GM19324 (cell line): ENCODE measurements around the gene PGAP2.
"Not testable (repeated sequence)": the region's sequence is repeated elsewhere in the genome, so short reads cannot be mapped to it uniquely, and the experiment has no call there.

Source experiments
- ATAC-seq: cut with Tn5 transposase; IDR thresholded peaks from one replicate; pipeline ENCODE4 v1.9.1; 2021; ENCODE audit warnings: mild to moderate bottlenecking, moderate library complexity; ENCODE audit not compliant: unreplicated experiment, low FRiP score

The PGAP2 gene

DNA sequence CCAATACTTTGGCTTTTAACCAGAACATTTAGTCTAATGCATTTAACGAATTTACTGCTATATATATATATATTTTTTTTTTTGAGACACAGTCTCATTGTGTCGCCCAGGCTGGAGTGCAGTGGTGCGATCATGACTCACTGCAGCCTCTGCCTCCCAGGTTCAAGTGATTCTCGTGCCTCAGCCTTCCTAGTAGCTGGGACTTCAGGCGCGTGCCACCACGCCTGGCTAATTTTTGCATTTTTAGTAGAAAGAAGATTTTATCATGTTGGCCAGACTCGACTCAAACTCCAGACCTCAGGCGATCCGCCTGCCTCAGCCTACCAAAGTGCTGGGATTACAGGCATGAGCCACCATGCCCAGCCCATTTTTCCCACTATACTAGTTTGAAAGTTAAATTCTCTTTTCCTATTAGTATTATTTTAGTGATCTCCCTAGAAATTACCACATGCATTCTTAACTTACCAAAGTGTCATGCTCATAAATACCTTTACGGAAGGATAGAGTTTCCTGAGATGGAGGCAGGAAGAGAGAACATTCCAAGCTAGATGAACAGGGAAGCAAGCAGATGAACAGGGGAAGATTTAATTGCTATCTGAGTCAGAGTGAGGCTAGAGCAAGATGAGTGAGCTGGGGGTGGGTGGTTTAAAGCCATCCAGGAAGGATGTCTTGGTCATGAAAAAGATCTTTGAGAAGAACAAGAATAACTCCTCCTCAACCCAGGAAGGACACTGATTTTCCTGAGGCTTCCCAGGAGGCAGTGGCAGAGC, 4.4 kb upstream of the PGAP2 start:
- ATAC-seq, result no peak

DNA sequence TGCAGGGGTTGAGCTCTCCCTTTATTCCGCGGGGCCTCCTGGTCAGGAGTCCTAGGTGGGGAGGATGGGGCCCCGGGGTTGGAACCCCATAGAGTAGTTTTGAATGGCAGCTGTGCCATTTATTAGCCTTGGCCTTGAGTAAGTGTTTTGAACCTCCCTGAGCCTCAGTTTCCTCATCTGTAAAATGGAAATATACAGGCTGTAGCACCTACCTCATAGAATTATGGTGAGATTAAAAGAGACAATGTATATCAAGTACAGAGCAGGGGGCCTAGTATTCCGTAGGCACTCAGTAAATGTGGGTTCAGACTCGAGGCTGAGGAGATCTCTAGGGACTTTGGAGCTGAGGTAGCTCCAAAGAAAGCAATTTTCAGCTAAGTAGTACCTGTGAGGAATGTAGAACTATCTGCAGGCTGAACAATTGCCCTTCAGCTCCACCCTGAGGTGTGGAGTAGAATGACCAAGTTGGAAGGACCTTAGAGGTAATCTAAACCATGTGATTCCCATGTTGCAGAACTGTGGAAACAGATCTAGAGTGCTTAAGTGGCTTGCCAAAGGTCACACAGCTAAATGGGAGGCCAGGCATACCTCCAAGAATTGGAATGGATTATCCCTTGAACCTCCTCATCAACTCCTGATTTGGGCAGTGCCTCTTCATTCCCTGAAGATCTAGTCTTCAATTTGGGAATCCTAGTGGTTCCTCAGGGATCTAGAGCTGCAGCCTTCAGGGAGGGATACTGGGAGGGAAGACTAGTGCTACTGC, 682 bp downstream of the PGAP2 start:
- ATAC-seq, result peak; percentile 53

GRCh38 chr11:3809624-3809928, 1.2 kb downstream of the PGAP2 start:
- ATAC-seq, result no peak

DNA sequence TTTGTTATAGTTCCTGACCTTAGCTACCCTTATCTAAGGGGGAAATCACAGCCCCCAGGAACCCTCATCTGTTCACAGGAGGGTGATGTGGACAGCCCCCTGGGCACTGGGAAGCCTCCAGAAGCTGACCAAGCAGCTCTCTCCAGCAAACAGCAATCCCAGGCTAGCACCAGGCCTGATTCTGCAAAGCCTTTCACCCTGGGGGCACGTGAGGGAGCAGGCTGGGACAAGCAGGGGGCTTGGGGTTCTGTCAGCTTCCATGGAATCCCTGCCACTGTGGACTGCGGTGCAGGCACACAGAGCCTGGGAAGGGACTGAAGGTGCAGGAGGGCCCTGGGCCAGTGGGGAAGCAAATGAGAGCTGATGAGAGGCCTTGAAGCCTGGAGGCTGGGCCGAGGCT, 2.1 kb downstream of the PGAP2 start:
- ATAC-seq, result no peak

- no peak for ATAC-seq
These were observed 2.6 kb downstream of the PGAP2 start for GRCh38 chr11:3810951-3811350.

DNA sequence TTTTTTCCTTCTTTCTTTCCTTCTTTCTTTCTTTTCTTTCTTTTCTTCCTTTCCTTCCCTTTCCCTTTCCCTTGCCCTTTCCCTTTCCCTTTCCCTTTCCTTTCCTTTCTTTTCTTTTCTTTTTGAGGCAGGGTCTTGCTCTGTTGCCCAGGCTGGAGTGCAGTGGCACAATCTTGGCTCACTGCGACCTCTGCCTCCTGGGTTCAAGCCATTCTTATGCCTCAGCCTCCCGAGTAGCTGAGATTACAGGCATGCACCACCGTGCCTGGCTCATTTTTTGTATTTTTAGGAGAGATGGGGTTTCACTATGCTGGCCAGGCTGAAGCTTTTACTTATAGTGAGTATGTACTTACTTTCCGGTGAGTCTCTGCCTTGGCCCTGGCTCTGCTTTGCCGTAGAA, 6.5 kb downstream of the PGAP2 start:
- ATAC-seq, result not testable (repeated sequence)

DNA sequence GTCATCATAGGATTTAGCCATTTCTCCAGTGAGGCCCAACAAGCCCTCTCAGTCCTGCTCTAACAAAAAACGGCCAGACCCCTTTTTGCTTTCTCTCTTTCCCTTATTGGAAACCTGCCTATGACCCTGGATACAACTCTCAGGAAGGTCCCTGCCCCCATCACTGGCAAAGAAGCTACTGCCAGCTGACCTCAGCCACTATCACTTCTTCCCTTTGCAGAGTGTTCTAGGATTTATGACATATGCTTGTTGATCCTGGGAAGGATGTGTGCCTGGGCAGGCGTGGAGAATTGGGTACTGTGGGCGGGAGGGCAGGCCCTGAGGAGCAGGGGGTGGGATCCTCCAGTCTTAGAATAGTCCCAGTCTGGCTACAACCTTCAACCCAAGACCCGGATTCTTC, 7.5 kb downstream of the PGAP2 start:
- no peak for ATAC-seq

DNA sequence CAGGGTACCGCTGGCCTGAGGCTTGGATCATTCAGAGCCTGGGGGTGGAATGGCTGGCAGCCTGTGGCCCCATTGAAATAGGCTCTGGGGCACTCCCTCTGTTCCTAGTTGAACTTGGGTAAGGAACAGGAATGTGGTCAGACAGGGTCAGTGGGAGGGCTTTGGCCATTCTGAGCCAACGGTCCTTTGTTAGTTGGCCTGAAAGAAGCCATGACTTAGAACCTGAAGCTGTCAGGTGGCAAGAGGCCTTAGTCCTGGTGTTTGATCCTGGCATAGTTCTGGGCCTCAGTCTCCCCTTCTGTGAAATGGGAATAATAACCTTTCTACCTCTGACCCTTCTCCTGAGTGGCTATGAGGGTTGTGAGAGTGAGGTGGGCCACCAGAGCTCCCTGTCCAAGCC, 8.3 kb downstream of the PGAP2 start:
- ATAC-seq, result no peak

DNA sequence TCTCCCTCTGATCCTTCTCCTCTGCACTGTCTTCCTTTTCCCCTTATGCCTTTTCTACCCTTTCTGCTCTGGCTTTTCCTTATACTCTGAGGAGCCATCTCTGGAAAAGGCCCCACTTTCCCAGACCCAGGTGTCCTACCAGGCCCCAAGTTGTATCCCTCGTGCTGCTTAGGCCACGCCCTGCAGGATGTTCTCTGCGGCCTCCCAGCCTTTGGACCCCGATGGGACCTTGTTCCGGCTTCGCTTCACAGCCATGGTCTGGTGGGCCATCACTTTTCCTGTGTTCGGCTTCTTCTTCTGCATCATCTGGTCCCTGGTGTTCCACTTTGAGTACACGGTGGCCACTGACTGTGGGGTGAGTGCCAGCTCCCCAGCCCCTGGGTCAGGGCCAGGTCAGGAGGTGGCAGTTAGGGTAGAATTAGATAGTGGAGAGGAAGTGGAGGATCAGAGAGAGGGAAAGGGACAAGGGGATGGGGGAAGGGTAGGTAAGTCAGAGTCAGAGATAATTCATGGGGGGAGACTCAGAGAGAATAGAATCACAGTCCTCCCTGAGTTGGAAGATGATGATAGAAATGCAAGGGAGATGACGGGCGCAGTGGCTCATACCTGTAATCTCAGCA, 8.9 kb downstream of the PGAP2 start:
- no peak for ATAC-seq

DNA sequence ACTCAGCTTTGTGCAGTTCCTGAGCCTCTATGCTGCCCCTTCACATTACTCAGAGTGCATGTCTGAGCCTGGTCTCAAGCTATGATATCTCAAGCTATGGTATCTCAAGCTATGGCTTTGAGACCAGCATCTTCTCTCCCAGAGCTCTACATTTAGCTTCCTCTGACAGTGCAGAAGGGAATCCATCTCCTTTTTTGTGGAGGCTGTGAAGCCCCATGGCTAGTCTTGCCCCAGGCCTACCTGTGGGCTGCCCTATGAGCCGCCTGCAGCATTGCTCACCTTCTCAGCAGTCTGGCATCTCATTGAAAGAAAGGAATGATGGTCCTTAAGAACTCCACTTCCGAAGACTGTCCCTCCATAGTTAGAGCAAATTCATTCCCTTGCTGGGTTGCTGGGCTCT, 12.6 kb downstream of the PGAP2 start:
- no peak for ATAC-seq

DNA sequence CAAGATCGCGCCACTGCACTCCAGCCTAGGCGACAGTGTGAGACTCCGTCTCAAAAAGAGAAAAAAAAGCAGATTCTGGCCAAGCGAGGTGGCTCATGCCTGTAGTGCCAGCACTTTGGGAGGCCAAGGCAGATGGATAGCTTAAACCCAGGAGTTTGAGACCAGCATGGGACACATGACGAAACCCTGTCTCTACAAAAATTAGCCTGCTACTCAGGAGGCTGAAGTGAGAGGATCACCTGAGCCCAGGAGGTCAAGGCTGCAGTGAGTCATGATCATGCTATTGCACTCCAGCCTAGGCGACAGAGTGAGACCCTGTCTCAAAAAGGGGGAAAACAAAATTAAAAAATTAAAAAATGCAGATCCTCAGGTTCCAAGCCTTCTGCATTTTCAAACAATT, 14.0 kb downstream of the PGAP2 start:
- ATAC-seq, result no peak

DNA sequence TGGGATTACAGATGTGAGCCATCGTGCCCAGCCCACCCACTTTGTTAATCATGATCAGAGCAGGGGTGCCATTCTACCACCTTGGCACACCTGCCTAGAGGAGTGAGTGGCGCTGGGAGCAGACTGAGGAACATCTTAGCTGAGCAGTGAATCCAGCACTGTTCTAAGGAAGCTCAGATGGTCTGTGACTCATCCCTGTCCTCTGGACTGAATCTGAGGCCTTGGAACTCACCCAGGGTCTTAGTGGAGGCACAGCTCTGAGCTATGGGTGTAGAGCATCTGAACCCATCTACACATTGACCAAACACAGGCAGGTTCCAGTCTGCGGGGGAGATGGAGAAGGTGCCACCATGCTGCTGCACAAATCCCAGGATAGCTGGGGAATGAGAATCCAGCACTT, 14.9 kb downstream of the PGAP2 start:
- no peak for ATAC-seq

DNA sequence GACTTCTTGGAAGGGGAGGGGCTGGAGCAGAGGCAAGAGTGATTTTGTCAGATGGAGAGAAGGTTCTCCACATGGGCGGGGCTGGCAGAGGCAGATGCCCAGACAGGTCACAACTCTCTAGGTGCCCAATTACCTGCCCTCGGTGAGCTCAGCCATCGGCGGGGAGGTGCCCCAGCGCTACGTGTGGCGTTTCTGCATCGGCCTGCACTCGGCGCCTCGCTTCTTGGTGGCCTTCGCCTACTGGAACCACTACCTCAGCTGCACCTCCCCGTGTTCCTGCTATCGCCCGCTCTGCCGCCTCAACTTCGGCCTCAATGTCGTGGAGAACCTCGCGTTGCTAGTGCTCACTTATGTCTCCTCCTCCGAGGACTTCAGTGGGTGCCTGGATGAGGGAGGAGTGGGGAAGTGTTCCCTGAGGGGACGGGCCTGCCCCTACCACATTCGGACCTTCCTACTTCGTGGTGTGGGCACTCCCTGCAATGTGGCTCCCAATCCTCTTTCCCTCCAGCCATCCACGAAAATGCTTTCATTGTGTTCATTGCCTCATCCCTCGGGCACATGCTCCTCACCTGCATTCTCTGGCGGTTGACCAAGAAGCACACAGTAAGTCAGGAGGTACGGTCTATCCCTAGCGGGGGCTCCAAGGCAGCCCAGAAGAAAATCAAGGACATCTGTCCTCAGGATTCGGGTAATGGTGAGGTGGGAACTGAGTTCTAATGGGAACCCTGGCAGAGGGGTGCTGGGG, 15.6 kb downstream of the PGAP2 start:
- ATAC-seq, result no peak

DNA sequence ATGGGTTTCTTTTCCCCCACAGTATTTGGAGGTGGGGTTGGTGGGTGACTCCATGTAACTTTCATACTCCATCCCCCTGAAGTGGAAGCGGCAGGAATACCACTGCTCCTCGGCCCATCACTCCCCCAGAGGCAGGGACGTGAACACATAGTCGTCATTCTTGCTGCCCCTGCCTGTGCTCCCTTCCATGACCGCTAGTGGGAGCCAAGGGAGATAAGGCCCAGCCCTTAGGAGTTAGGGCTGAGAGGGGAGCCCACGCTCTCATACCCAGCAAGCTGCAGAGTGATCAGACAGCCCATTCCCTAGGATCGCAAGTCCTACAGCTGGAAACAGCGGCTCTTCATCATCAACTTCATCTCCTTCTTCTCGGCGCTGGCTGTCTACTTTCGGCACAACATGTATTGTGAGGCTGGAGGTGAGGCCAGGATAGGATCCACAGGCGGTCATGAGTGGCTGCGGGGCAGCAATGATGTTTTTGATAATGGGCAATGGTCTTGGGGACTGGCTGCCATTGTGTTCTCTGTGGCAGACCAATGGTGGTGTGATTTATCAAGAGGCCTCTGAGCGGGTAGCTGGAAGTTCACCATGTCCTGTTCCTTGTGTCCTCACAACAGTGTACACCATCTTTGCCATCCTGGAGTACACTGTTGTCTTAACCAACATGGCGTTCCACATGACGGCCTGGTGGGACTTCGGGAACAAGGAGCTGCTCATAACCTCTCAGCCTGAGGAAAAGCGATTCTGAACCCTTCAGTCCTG, 16.5 kb downstream of the PGAP2 start:
- peak; percentile 51 for ATAC-seq

- ATAC-seq, result no peak
These were observed 17.3 kb downstream of the PGAP2 start for GRCh38 chr11:3825473-3826154.

- ATAC-seq, result no peak
These were observed 18.4 kb downstream of the PGAP2 start for GRCh38 chr11:3826721-3827120.

- ATAC-seq, result no peak
These were observed 19.2 kb downstream of the PGAP2 start for GRCh38 chr11:3827434-3828186.

DNA sequence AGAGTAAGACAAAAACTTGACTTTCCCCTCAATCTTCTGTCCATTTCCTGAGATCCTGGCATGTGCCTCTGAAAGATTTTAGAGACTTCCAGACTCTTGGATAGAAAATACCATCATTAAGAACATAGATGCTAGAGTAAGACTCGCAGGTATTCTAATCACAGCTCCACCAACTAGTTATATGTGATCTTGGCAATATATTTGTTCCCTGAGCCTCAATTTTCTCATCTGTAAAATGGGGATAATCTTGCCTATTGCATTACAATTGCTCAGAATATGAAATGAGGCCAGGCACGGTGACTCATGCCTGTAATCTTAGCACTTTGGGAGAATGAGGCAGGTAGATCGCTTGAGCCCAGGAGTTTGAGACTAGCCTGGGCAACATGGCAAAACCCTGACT, 21.7 kb downstream of the PGAP2 start:
- ATAC-seq, result no peak

- ATAC-seq, result no peak
These were observed 22.4 kb downstream of the PGAP2 start for GRCh38 chr11:3830730-3831129.
